ENCODE measurements around the gene SLAMF6. TPM values are rescaled to one million over a fixed set of nuclear protein-coding genes. Genes with fewer than 3 reads are reported as not detected.

The SLAMF6 gene
- polyA plus RNA-seq, 1 donor (not counting 4 experiments of a cell fraction or from before 2014, with no cell fraction given) = not detected

- no peaks in the 10 kb centered on the region for H3K79me2 ChIP-seq (ENCODE audit: control insufficient read depth, insufficient read depth, low read length)
- H3K36me3 ChIP-seq (ENCODE audit: control insufficient read depth in 2 of 2, extremely low read depth in 1 of 2, insufficient read depth in 2 of 2, low read length in 2 of 2) = no peaks in the 10 kb centered on the region
- no peaks in the 10 kb centered on the region for H4K20me1 ChIP-seq (ENCODE audit: control insufficient read depth, extremely low read depth, insufficient read depth, low read length)
- H3K27me3 ChIP-seq (ENCODE audit: control insufficient read depth, extremely low read depth, insufficient read depth, low read length) = no peaks in the 10 kb centered on the region
- H3K4me3 ChIP-seq (ENCODE audit: control insufficient read depth in 2 of 3, extremely low read depth in 1 of 3, insufficient read depth in 2 of 3, low read depth in 1 of 3, low read length in 3 of 3) = no peak overlapping the region
- no peaks in the 10 kb centered on the region for H3K9me3 ChIP-seq (ENCODE audit: control insufficient read depth, low read depth, low read length)
- no peak overlapping the region for H3K4me2 ChIP-seq (ENCODE audit: control insufficient read depth, extremely low read depth, insufficient read depth, low read depth, low read length)
- no peak overlapping the region for H3K9ac ChIP-seq (ENCODE audit: control insufficient read depth, extremely low read depth, insufficient read depth, low read length)
- FAIRE-seq (no peak), DNase-seq (ENCODE audit: low read depth, low spot score) (no peak)
- H3K27ac ChIP-seq (ENCODE audit: control insufficient read depth, insufficient read depth, low read length) = no peak overlapping the region
- H3K9me1 ChIP-seq (ENCODE audit: control insufficient read depth, extremely low read depth, insufficient read depth, low read length) = no peaks in the 10 kb centered on the region
- no peak overlapping the region for H2AFZ ChIP-seq (ENCODE audit: control insufficient read depth, low read length)
- TF ChIP-seq EZH2 (IDR thresholded peaks at IDR 0.05; ENCODE audit: low read length) (no peak), CTCF (optimal IDR thresholded peaks at IDR 0.05 in 1 of 3, IDR thresholded peaks at IDR 0.05 in 1 of 3, conservative IDR thresholded peaks at IDR 0.05 in 1 of 3; ENCODE audit: extremely low read depth in 1 of 3, insufficient read depth in 2 of 3, low read length in 3 of 3) (no peak)
- no peaks in the 10 kb centered on the region for H3K4me1 ChIP-seq (ENCODE audit: control insufficient read depth, extremely low read depth, insufficient read depth, low read length)
- dilution Hi-C loops (cut with MboI; ENCODE audit: extremely low pct_ligation_motif_present, low sequenced_read_pairs) = no loop called here
Measured at GRCh38 chr1:160451859-160452232, 71.2 kb downstream of the SLAMF6 start.

- dilution Hi-C loops (cut with MboI; ENCODE audit: extremely low pct_ligation_motif_present, low sequenced_read_pairs) = no loop called here
- DNase-seq (ENCODE audit: low read depth, low spot score) (no peak), FAIRE-seq (no peak)
- Histone ChIP-seq H3K36me3 (ENCODE audit: control insufficient read depth in 2 of 2, extremely low read depth in 1 of 2, insufficient read depth in 2 of 2, low read length in 2 of 2) (no peaks in the 10 kb centered on the region), H3K4me3 (ENCODE audit: control insufficient read depth in 2 of 3, extremely low read depth in 1 of 3, insufficient read depth in 2 of 3, low read depth in 1 of 3, low read length in 3 of 3) (no peak overlapping the region), H4K20me1 (ENCODE audit: control insufficient read depth, extremely low read depth, insufficient read depth, low read length) (no peaks in the 10 kb centered on the region), H3K79me2 (ENCODE audit: control insufficient read depth, insufficient read depth, low read length) (no peaks in the 10 kb centered on the region), H2AFZ (ENCODE audit: control insufficient read depth, low read length) (no peak overlapping the region), H3K9me1 (ENCODE audit: control insufficient read depth, extremely low read depth, insufficient read depth, low read length) (no peaks in the 10 kb centered on the region), H3K4me1 (ENCODE audit: control insufficient read depth, extremely low read depth, insufficient read depth, low read length) (no peaks in the 10 kb centered on the region), H3K27ac (ENCODE audit: control insufficient read depth, insufficient read depth, low read length) (no peak overlapping the region), H3K4me2 (ENCODE audit: control insufficient read depth, extremely low read depth, insufficient read depth, low read depth, low read length) (no peak overlapping the region), H3K9ac (ENCODE audit: control insufficient read depth, extremely low read depth, insufficient read depth, low read length) (no peak overlapping the region), H3K9me3 (ENCODE audit: control insufficient read depth, low read depth, low read length) (no peaks in the 10 kb centered on the region), H3K27me3 (ENCODE audit: control insufficient read depth, extremely low read depth, insufficient read depth, low read length) (no peaks in the 10 kb centered on the region)
- no peak for TF ChIP-seq CTCF (optimal IDR thresholded peaks at IDR 0.05 in 1 of 3, IDR thresholded peaks at IDR 0.05 in 1 of 3, conservative IDR thresholded peaks at IDR 0.05 in 1 of 3; ENCODE audit: extremely low read depth in 1 of 3, insufficient read depth in 2 of 3, low read length in 3 of 3)
- TF ChIP-seq EZH2 (IDR thresholded peaks at IDR 0.05; ENCODE audit: low read length) = no peak
Measured at GRCh38 chr1:160451119-160451858, 71.8 kb downstream of the SLAMF6 start.

All from keratinocyte (primary cell).